Lower lobe of right lung (tissue), 2 donors: ENCODE results near the gene ZFP36L2. TPM values are rescaled to one million over a fixed set of nuclear protein-coding genes. Genes with fewer than 3 reads are reported as not detected.

Experiments used
- ATAC-seq, 2 donors: fragments of 200-7000 bp; cut with Tn5 transposase; one replicate each; pipeline ENCODE4 v1.9.1; 2020 to 2022; ENCODE audit warnings: mild to moderate bottlenecking in 2 of 2, moderate library complexity in 2 of 2
- DNase-seq: peaks from one replicate; pipeline ENCODE4 v3.0.0-alpha.2; 2020
- H3K27ac ChIP-seq: fragments of 200-600 bp; one replicate; pipeline ENCODE4 v1.8.0; 2022
- H3K27me3 ChIP-seq: fragments of 200-600 bp; one replicate; pipeline ENCODE4 v1.8.0; 2022; ENCODE audit warnings: low read depth
- H3K36me3 ChIP-seq: fragments of 200-600 bp; one replicate; pipeline ENCODE4 v1.8.0; 2022; ENCODE audit warnings: mild to moderate bottlenecking
- H3K4me1 ChIP-seq: fragments of 200-600 bp; one replicate; pipeline ENCODE4 v1.8.0; 2022
- H3K4me3 ChIP-seq: fragments of 200-600 bp; one replicate; pipeline ENCODE4 v1.8.0; 2022; ENCODE audit warnings: mild to moderate bottlenecking
- H3K9me3 ChIP-seq: fragments of 200-600 bp; one replicate; pipeline ENCODE4 v1.8.0; 2022
- intact Hi-C: fragments of 100-400 bp; cut with DNase I; formaldehyde crosslinking; loops from one replicate; pipeline ENCODE4 v1.11.0; 2022
- long read RNA-seq: library from polyadenylated mRNA; unstranded; transcript quantifications from one replicate; pipeline ENCODE4 v2.0.0, GENCODE V29; 2021
- total RNA-seq: library from RNA; stranded (reverse); fragmentation: NEBNext Ultra II Directional; extraction: Animal tissue kit (Norgen Biotek cat#: 25700); gene quantifications from one replicate; pipeline ENCODE4 v1.2.1, GENCODE V29; 2021
- TF ChIP-seq, protein P1 (sequence below): fragments of 200-600 bp; IDR thresholded peaks from one replicate; pipeline ENCODE4 v1.8.0; 2022; ENCODE audit warnings: antibody characterized with exemption, mild to moderate bottlenecking
- donor health status: DM: no; HTN: yes; CAD: no; lungs with severe emphysema.

Gene ZFP36L2, protein sequence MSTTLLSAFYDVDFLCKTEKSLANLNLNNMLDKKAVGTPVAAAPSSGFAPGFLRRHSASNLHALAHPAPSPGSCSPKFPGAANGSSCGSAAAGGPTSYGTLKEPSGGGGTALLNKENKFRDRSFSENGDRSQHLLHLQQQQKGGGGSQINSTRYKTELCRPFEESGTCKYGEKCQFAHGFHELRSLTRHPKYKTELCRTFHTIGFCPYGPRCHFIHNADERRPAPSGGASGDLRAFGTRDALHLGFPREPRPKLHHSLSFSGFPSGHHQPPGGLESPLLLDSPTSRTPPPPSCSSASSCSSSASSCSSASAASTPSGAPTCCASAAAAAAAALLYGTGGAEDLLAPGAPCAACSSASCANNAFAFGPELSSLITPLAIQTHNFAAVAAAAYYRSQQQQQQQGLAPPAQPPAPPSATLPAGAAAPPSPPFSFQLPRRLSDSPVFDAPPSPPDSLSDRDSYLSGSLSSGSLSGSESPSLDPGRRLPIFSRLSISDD
- 136 TPM for total RNA-seq
- long read RNA-seq, transcript ZFP36L2-201 (2 exons, 3,696 nt) = major isoform, 307 of 638 reads
- long read RNA-seq, partial matches to known transcripts = 0 of 638 reads
- long read RNA-seq, other reads (novel, unspliced or antisense) = 331 of 638 reads

DNA sequence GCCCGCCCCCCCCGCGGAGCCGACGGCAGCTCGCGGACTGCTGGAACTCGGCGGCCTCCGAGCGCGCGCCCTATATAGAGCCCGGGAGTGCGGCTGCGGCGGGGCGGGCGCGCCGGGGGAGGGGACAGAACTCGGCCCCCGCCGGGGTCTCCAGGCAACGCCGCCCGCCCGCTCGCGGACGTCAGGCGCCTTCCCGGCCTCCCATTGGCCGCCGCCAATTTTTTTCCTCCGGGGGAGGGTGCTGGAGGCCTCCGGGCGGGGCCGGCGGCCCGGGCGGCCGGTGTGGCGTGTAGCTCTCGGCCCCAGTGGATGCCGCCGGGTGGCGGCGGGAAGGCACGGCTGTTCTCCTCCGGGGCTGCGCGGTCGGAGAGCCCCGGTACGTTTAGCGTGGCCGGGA lies at the start of gene ZFP36L2:
Gene ZFP36L2, minus strand, starts transcription at position 49 of the 397 bp plus-strand sequence. CDS start 291 bp downstream, outside the sequence.
- peak; percentile 86 to 92 for ATAC-seq
- Histone ChIP-seq H3K4me3 (peak within 1 kb of the TSS; percentile 95), H3K27me3 (no peaks in the 10 kb centered on the region), H3K27ac (peak within 1 kb of the TSS; percentile 100), H3K36me3 (peaks cover 49% of the 10 kb centered on the region), H3K4me1 (peaks cover 44% of the 10 kb centered on the region), H3K9me3 (no peaks in the 10 kb centered on the region)
- peak; percentile 98 for DNase-seq
- intact Hi-C loops = loop anchor here (10.0 kb wide), 2 partner anchors 52 to 258 kb away; no protein-coding TSS in a partner anchor
- TF ChIP-seq, protein P1, sequence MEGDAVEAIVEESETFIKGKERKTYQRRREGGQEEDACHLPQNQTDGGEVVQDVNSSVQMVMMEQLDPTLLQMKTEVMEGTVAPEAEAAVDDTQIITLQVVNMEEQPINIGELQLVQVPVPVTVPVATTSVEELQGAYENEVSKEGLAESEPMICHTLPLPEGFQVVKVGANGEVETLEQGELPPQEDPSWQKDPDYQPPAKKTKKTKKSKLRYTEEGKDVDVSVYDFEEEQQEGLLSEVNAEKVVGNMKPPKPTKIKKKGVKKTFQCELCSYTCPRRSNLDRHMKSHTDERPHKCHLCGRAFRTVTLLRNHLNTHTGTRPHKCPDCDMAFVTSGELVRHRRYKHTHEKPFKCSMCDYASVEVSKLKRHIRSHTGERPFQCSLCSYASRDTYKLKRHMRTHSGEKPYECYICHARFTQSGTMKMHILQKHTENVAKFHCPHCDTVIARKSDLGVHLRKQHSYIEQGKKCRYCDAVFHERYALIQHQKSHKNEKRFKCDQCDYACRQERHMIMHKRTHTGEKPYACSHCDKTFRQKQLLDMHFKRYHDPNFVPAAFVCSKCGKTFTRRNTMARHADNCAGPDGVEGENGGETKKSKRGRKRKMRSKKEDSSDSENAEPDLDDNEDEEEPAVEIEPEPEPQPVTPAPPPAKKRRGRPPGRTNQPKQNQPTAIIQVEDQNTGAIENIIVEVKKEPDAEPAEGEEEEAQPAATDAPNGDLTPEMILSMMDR = no peak

DNA sequence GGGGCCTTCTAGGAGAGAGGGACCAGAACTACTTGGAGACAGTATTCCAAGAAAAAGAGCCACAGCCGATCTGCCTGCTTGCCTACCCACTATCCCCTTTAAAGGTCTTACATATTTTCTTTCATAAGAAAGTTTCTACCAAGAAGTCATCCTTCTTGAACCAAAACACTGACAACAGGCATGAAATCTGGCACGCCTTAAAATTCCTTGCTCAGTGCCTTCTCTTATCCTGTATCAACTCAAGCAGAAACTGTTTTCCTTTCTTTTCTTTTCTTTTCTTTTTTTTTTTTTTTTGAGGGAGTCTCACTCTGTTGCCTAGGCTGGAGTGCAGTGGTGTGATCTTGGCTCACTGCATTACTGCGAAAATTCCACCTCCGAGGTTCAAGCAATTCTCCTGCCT lies 48.3 kb upstream of the ZFP36L2 start:
- TF ChIP-seq, protein P1 = no peak
- DNase-seq (no peak), ATAC-seq (no peak)
- no peaks in the 10 kb centered on the region for H3K36me3 ChIP-seq
- intact Hi-C loops = no loop called here
- H3K27me3 ChIP-seq = no peaks in the 10 kb centered on the region
- no peak overlapping the region for H3K27ac ChIP-seq
- no peaks in the 10 kb centered on the region for H3K9me3 ChIP-seq
- no peak overlapping the region for H3K4me3 ChIP-seq
- peaks cover 24% of the 10 kb centered on the region for H3K4me1 ChIP-seq

DNA sequence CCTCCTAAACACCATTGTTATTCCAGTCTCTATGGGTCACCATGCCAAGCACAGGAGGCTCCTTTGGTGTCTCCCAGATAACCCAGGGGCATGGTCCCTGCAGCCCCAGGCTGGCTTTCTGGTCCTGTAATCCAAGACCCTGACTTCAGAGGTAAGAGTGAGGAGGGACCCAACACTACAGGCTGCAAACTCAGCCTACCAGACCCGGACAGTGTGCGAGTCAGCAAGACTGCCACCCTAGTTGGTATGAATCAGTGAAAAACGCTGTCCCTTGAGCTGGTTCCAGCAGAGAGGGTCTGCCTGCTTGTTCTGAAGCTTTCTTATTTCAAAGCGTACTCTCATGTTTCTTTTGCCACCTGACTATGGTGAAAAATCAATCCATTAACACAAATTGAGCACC lies 47.6 kb upstream of the ZFP36L2 start:
- intact Hi-C loops = no loop called here
- ATAC-seq (no peak), DNase-seq (no peak)
- no peaks in the 10 kb centered on the region for H3K9me3 ChIP-seq
- no peak overlapping the region for H3K4me3 ChIP-seq
- H3K27ac ChIP-seq = no peak overlapping the region
- no peaks in the 10 kb centered on the region for H3K27me3 ChIP-seq
- H3K36me3 ChIP-seq = no peaks in the 10 kb centered on the region
- TF ChIP-seq, protein P1 = no peak
- peaks cover 31% of the 10 kb centered on the region for H3K4me1 ChIP-seq

DNA sequence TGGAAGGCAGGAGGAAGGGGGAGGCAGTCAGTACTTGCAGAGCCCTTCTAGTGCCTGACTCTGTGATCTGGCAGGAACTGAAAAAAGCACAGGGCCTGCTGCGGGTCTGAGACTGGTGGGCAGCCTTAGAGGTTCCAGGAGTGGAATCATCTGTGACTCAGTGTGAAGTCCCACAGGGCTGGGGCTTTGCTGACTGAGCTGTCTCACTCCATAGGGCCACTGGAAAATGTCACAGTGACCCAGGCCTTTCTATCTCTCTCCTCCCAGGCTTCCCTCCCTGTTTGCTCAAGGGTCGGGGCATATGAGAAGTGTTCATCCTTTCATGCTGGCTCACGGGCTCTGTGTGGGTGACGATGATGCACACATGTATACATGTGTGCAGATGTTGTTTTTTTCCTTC lies 47.1 kb upstream of the ZFP36L2 start:
- DNase-seq (no peak), ATAC-seq (no peak)
- Histone ChIP-seq H3K27me3 (no peaks in the 10 kb centered on the region), H3K27ac (no peak overlapping the region), H3K4me1 (peaks cover 36% of the 10 kb centered on the region), H3K4me3 (no peak overlapping the region), H3K9me3 (no peaks in the 10 kb centered on the region), H3K36me3 (no peaks in the 10 kb centered on the region)
- intact Hi-C loops = no loop called here
- TF ChIP-seq, protein P1 = no peak

DNA sequence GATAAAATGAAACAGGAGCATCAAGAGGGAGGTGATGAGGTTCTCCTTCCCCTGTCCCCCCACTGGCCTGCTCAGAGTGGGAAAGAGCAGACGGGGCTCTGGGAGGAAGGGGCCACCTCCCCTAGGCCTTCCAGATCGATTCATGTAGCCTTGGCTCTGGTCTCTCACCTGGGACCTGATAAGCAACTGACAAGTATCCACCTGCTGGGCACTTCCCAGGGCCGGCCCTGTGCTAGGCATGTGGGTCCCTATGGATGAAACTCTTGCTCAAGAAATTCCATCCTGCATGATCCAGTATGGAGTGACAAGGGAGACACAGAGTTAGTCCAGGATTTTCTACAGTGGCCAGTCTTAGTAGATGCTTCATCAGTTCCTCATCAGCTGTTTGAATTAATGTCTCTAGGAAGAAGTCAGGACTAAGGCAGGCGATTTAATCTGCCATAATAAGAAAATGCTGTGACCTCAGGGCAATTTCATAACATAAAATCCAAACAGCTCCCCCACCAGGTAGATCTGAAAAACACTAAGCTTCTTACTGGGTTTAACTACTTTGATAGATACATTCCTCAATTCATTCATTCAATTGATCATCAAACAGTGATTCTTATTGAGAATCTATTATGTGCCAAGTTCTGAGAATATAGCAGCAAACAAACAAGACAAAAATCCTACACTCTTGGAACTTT lies 44.7 kb upstream of the ZFP36L2 start:
- no peaks in the 10 kb centered on the region for H3K9me3 ChIP-seq
- intact Hi-C loops = no loop called here
- H3K27me3 ChIP-seq = no peaks in the 10 kb centered on the region
- no peak for DNase-seq
- no peak overlapping the region for H3K27ac ChIP-seq
- H3K4me3 ChIP-seq = no peak overlapping the region
- peaks cover 47% of the 10 kb centered on the region for H3K4me1 ChIP-seq
- no peaks in the 10 kb centered on the region for H3K36me3 ChIP-seq
- TF ChIP-seq, protein P1 = no peak
- no peak for ATAC-seq
